HEK293 (cell line): ENCODE measurements around the gene ZNF506.
A peak's percentile ranks its signal among the peaks of the same experiment; 100 is the strongest.

Experiments used
- ELK4 ChIP-seq: IDR thresholded peaks from 2 replicates; pipeline ENCODE4 v1.6.1; 2011; ENCODE audit warnings: mild to moderate bottlenecking, low read depth, low read length, borderline replicate concordance
- HOXA7 ChIP-seq: sonication (generic); formaldehyde crosslinking; IDR thresholded peaks from 2 replicates; pipeline ENCODE4 v1.8.1; 2022; ENCODE audit warnings: missing genetic modification reagents, borderline replicate concordance
- IKZF3 ChIP-seq: fragments of 450-650 bp; IDR thresholded peaks from 2 replicates; pipeline ENCODE4 v1.5.0; 2018; ENCODE audit warnings: missing biosample characterization, mild to moderate bottlenecking, missing genetic modification characterization, moderate library complexity
- PRDM1 ChIP-seq: fragments of 450-650 bp; formaldehyde crosslinking; IDR thresholded peaks from 2 replicates; pipeline ENCODE4; 2016; ENCODE audit warnings: missing biosample characterization, missing genetic modification characterization
- ZBTB17 ChIP-seq: fragments of 450-650 bp; formaldehyde crosslinking; IDR thresholded peaks from 2 replicates; pipeline ENCODE4 v1.5.1; 2016; ENCODE audit warnings: missing biosample characterization, missing genetic modification characterization
- ZFP37 ChIP-seq: fragments of 450-650 bp; formaldehyde crosslinking; IDR thresholded peaks from 2 replicates; pipeline ENCODE4 v1.5.1; 2016; ENCODE audit warnings: missing biosample characterization, missing genetic modification characterization
- ZNF133 ChIP-seq: fragments of 450-650 bp; formaldehyde crosslinking; IDR thresholded peaks from 2 replicates; pipeline ENCODE4 v1.5.1; 2016; ENCODE audit warnings: missing biosample characterization, missing genetic modification characterization
- ZNF175 ChIP-seq: fragments of 450-650 bp; formaldehyde crosslinking; IDR thresholded peaks from 2 replicates; pipeline ENCODE4 v1.5.1; 2016; ENCODE audit warnings: missing biosample characterization, missing genetic modification characterization
- ZNF266 ChIP-seq: fragments of 450-650 bp; formaldehyde crosslinking; IDR thresholded peaks from 2 replicates; pipeline ENCODE4 v1.5.1; 2016; ENCODE audit warnings: missing biosample characterization, missing genetic modification characterization, low read depth
- ZNF280D ChIP-seq: fragments of 450-650 bp; formaldehyde crosslinking; IDR thresholded peaks from 2 replicates; pipeline ENCODE4 v1.5.1; 2016; ENCODE audit warnings: missing biosample characterization, missing genetic modification characterization
- ZNF398 ChIP-seq: fragments of 450-650 bp; formaldehyde crosslinking; IDR thresholded peaks from 2 replicates; pipeline ENCODE4 v1.5.1; 2017; ENCODE audit warnings: missing biosample characterization, missing genetic modification characterization
- ZNF433 ChIP-seq: fragments of 450-650 bp; formaldehyde crosslinking; IDR thresholded peaks from 2 replicates; pipeline ENCODE4 v1.5.1; 2016; ENCODE audit warnings: missing biosample characterization, missing genetic modification characterization, low read depth
- ZNF510 ChIP-seq: fragments of 450-650 bp; formaldehyde crosslinking; IDR thresholded peaks from 2 replicates; pipeline ENCODE4 v1.5.1; 2018; ENCODE audit warnings: mild to moderate bottlenecking, missing genetic modification characterization, missing biosample characterization; ENCODE audit not compliant: insufficient replicate concordance
- ZNF555 ChIP-seq: fragments of 450-650 bp; formaldehyde crosslinking; conservative IDR thresholded peaks from 2 replicates; pipeline ENCODE4 v1.5.1; 2017; ENCODE audit warnings: missing biosample characterization, mild to moderate bottlenecking, missing genetic modification characterization, inconsistent platforms
- ZNF610 ChIP-seq: fragments of 450-650 bp; formaldehyde crosslinking; IDR thresholded peaks from 2 replicates; pipeline ENCODE4 v1.5.1; 2016; ENCODE audit warnings: missing biosample characterization, missing genetic modification characterization, borderline replicate concordance
- ZNF654 ChIP-seq: fragments of 450-650 bp; formaldehyde crosslinking; IDR thresholded peaks from 2 replicates; pipeline ENCODE4 v1.5.1; 2016; ENCODE audit warnings: low read depth, missing biosample characterization, missing genetic modification characterization
- ZNF677 ChIP-seq: fragments of 450-650 bp; IDR thresholded peaks from 2 replicates; pipeline ENCODE4 v1.5.0; 2018; ENCODE audit warnings: missing biosample characterization, mild to moderate bottlenecking, missing genetic modification characterization, moderate library complexity
- ZNF692 ChIP-seq: fragments of 450-650 bp; formaldehyde crosslinking; IDR thresholded peaks from 2 replicates; pipeline ENCODE4 v1.5.1; 2016; ENCODE audit warnings: missing biosample characterization, missing genetic modification characterization
- ZNF777 ChIP-seq: fragments of 450-650 bp; formaldehyde crosslinking; IDR thresholded peaks from 2 replicates; pipeline ENCODE4 v1.5.1; 2017; ENCODE audit warnings: missing biosample characterization, missing genetic modification characterization, borderline replicate concordance
- ZNF791 ChIP-seq: fragments of 450-650 bp; formaldehyde crosslinking; IDR thresholded peaks from 2 replicates; pipeline ENCODE4 v1.5.1; 2016; ENCODE audit warnings: missing biosample characterization, missing genetic modification characterization
- ZXDB ChIP-seq: fragments of 450-650 bp; formaldehyde crosslinking; IDR thresholded peaks from 2 replicates; pipeline ENCODE4 v1.5.1; 2016; ENCODE audit warnings: missing biosample characterization, missing genetic modification characterization
- TF ChIP-seq, protein P1 (sequence below): fragments of 450-650 bp; formaldehyde crosslinking; IDR thresholded peaks from 2 replicates; pipeline ENCODE4 v1.5.1; 2016; ENCODE audit warnings: missing biosample characterization, missing genetic modification characterization, borderline replicate concordance
- TF ChIP-seq, protein P2 (sequence below): fragments of 450-650 bp; formaldehyde crosslinking; IDR thresholded peaks from 2 replicates; pipeline ENCODE4 v1.5.1; 2016; ENCODE audit warnings: missing biosample characterization, missing genetic modification characterization
- TF ChIP-seq, protein P3 (sequence below): fragments of 450-650 bp; formaldehyde crosslinking; IDR thresholded peaks from 2 replicates; pipeline ENCODE4 v1.5.1; 2017; ENCODE audit warnings: missing biosample characterization, missing genetic modification characterization

Gene ZNF506

DNA sequence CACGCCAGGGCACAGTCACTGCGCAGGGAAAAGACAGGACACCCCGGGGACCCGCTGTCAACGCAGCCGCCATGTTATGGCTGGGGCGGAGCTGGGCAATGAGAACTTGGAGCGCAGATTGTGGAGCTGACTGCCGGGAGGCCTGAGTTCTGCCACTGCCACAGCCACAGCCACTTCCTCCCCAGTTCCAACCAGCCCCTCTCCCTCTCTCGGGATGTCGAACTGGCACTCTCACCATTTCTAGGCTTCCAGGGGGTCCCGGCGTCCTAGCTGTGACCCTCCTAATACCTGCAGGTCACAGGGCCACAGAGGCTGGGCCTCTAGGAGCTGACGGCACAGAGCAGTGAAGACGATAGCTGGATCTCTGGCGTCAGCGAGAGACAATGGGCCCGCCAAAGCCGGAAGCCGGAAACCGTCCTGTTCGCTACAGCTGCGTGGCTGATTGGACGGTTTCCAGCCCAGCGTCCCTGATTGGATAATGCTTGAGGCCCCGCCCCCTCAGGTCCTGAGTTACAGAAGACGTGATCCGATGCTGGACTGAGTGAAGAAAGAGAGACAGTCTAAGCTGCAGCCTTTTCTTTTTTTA lies at the start of gene ZNF506 (continued):
- TF ChIP-seq, protein P1, sequence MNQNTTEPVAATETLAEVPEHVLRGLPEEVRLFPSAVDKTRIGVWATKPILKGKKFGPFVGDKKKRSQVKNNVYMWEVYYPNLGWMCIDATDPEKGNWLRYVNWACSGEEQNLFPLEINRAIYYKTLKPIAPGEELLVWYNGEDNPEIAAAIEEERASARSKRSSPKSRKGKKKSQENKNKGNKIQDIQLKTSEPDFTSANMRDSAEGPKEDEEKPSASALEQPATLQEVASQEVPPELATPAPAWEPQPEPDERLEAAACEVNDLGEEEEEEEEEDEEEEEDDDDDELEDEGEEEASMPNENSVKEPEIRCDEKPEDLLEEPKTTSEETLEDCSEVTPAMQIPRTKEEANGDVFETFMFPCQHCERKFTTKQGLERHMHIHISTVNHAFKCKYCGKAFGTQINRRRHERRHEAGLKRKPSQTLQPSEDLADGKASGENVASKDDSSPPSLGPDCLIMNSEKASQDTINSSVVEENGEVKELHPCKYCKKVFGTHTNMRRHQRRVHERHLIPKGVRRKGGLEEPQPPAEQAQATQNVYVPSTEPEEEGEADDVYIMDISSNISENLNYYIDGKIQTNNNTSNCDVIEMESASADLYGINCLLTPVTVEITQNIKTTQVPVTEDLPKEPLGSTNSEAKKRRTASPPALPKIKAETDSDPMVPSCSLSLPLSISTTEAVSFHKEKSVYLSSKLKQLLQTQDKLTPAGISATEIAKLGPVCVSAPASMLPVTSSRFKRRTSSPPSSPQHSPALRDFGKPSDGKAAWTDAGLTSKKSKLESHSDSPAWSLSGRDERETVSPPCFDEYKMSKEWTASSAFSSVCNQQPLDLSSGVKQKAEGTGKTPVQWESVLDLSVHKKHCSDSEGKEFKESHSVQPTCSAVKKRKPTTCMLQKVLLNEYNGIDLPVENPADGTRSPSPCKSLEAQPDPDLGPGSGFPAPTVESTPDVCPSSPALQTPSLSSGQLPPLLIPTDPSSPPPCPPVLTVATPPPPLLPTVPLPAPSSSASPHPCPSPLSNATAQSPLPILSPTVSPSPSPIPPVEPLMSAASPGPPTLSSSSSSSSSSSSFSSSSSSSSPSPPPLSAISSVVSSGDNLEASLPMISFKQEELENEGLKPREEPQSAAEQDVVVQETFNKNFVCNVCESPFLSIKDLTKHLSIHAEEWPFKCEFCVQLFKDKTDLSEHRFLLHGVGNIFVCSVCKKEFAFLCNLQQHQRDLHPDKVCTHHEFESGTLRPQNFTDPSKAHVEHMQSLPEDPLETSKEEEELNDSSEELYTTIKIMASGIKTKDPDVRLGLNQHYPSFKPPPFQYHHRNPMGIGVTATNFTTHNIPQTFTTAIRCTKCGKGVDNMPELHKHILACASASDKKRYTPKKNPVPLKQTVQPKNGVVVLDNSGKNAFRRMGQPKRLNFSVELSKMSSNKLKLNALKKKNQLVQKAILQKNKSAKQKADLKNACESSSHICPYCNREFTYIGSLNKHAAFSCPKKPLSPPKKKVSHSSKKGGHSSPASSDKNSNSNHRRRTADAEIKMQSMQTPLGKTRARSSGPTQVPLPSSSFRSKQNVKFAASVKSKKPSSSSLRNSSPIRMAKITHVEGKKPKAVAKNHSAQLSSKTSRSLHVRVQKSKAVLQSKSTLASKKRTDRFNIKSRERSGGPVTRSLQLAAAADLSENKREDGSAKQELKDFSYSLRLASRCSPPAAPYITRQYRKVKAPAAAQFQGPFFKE (tag by site-specific recombination), result no peak
- TF ChIP-seq ZNF133 (tag by site-specific recombination), result no peak
- no peak for TF ChIP-seq ZNF433
- TF ChIP-seq, protein P2, sequence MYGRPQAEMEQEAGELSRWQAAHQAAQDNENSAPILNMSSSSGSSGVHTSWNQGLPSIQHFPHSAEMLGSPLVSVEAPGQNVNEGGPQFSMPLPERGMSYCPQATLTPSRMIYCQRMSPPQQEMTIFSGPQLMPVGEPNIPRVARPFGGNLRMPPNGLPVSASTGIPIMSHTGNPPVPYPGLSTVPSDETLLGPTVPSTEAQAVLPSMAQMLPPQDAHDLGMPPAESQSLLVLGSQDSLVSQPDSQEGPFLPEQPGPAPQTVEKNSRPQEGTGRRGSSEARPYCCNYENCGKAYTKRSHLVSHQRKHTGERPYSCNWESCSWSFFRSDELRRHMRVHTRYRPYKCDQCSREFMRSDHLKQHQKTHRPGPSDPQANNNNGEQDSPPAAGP, result no peak
- TF ChIP-seq ELK4, result no peak
- no peak for TF ChIP-seq ZNF510
- peak; percentile 91 for TF ChIP-seq ZBTB17 (tag by site-specific recombination)
- TF ChIP-seq ZNF677 (tag by site-specific recombination), result no peak
- TF ChIP-seq IKZF3, result no peak
- no peak for TF ChIP-seq ZNF777 (tag by site-specific recombination)
- TF ChIP-seq ZFP37, result no peak
- TF ChIP-seq ZNF175 (tag by site-specific recombination), result no peak
- TF ChIP-seq PRDM1 (tag by site-specific recombination), result no peak
- TF ChIP-seq ZNF398 (tag by site-specific recombination), result no peak
- TF ChIP-seq, protein P3, sequence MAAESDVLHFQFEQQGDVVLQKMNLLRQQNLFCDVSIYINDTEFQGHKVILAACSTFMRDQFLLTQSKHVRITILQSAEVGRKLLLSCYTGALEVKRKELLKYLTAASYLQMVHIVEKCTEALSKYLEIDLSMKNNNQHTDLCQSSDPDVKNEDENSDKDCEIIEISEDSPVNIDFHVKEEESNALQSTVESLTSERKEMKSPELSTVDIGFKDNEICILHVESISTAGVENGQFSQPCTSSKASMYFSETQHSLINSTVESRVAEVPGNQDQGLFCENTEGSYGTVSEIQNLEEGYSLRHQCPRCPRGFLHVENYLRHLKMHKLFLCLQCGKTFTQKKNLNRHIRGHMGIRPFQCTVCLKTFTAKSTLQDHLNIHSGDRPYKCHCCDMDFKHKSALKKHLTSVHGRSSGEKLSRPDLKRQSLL, result peak; percentile 66; the same call in 1 of the 2 replicates
- peak; percentile 45; the same call in 1 of the 2 replicates for TF ChIP-seq ZNF280D
- TF ChIP-seq ZNF610, result no peak
- no peak for TF ChIP-seq ZNF654
- peak; percentile 75 for TF ChIP-seq ZNF692 (tag by site-specific recombination)
- no peak for TF ChIP-seq ZNF791 (tag by site-specific recombination)
- TF ChIP-seq ZXDB (tag by site-specific recombination), result no peak
- TF ChIP-seq ZNF555 (tag by site-specific recombination), result no peak
- TF ChIP-seq HOXA7, result no peak
- TF ChIP-seq ZNF266, result no peak
